ENCODE data around the gene CD53.

CD53 gene

DNA sequence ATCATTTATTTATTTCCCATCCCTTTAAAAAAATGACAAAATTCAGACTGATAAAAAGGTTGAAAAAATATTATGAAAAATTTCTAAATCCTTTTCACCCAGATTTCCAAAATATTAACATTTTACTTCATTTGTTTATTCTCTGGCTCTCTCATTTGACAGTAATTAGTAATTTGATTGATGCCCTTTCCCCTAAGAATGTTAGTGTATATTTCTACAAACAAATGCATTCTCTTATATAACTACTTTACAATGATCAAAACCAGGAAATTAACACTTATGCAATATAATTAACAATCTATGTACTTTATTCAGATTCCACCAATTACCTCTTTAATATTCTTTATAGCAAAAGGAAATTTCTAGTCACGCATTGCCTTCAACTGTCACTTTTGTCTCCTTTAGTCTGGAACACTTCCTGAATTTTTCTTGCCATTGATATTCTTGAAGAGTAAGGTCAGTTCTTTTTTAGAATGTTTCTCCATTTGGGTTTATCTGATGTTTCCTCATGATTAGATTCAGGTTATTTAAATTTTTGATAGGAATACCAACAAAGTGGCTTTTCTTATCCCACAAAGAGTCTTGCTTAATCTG is 3.9 kb downstream of the CD53 start:
- no peak for DNase-seq (ENCODE audit: low read depth)

- no peak for DNase-seq (ENCODE audit: low read depth)
Observed at GRCh38 chr1:110877364-110877763, 4.4 kb downstream of the CD53 start.

- DNase-seq (ENCODE audit: low read depth) = no peak
Observed at GRCh38 chr1:110877776-110878175, 4.8 kb downstream of the CD53 start.

GRCh38 chr1:110878591-110878990 is 5.6 kb downstream of the CD53 start:
- no peak for DNase-seq (ENCODE audit: low read depth)

- no peak for DNase-seq (ENCODE audit: low read depth)
Observed at GRCh38 chr1:110878993-110879392, 6.0 kb downstream of the CD53 start.

DNA sequence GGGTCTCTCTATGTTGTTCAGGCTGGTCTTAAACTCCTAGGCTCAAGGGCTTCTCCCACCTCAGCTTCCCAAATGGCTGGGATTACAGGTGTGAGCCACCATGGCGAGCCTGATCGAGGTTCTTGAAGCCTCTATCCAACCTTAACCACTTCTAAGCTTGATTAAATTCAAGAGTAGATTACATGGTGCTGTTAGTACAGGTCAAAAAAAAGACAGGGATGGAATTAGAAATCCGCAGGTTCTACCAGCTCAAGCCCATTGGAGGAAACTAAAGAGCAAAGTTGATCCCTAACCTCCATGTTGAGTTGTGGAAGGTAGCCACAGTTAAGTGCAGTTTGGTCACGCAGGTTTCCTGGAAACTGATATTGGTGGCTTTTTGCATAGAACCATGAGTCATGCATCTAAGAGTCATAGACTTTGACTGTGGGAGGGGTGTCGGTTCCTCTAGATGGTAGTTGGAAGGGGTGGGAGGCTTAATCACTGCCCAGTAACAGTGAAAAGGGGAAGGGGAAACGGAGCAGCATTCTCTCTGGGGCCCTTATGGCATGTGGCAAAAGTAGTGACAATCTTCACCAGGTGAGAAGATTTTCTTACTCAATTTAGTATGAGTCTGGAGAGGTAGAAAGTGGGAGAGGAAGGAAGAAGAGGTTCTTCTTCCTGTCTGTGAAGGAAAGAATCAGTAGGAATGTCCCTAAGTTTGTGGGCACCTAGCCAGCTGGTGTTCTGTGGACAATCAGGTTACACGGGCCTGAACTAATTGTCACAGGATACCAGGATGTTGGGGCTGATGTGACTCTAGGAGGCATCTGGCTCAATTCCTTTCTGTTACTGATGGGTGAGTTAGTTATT is 7.0 kb downstream of the CD53 start:
- peak; percentile 31 for DNase-seq (ENCODE audit: low read depth)

GRCh38 chr1:110880708-110881374 is 7.9 kb downstream of the CD53 start:
- no peak for DNase-seq (ENCODE audit: low read depth)

GRCh38 chr1:110888049-110888448 is 15.1 kb downstream of the CD53 start:
- no peak for DNase-seq (ENCODE audit: low read depth)

DNA sequence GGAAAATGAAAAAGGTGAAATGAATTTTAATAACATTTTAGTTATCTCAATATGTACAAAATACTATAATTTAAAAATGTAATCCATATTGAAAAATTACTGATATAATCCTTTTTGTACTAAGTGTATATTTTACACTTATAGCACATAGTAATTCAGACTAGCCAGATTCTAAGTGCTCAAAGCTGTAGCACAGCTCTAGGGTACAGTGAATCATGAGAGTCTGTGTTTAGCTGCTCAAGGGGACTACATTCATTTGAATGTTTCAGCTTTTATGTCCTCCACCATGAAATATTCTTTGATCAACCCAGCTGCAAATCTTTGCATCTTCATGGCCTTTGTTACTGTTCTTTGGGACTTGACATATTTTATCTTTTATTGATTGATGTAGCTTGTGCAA is 15.7 kb downstream of the CD53 start:
- no peak for DNase-seq (ENCODE audit: low read depth)

DNA sequence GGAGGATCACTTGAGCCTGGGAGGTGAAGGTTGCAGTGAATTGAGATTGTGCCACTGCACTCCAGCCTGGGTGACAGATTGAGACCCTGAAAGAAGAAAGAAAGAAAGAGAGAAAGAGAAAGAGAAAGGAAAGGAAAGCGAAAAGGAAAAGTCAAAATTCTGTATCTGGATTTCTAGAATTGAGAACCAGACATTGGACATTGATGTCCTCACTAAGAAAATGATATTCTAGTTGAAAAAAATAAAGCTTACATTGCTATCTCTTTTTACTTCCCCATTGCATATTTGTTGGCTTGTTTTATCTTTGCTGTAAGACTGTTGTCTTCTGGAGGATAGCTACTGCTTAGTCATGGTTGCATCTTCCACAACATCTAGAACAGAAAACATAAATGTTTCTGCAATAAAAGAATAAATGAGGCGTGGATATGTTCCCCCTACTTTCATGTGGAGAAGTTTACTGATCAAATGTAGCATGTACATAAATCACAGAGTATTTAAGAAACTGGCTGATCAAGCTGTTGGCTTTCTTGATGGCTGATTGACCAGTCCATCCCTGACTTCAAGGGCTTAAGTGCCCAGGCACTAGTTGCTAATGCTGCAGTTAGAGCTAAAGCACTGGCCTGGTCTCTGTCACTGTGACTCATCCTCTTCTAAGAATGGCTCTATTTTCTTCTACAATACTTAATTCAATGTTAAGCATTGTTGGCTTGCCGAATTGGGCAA is 17.7 kb downstream of the CD53 start:
- no peak for DNase-seq (ENCODE audit: low read depth)

DNA sequence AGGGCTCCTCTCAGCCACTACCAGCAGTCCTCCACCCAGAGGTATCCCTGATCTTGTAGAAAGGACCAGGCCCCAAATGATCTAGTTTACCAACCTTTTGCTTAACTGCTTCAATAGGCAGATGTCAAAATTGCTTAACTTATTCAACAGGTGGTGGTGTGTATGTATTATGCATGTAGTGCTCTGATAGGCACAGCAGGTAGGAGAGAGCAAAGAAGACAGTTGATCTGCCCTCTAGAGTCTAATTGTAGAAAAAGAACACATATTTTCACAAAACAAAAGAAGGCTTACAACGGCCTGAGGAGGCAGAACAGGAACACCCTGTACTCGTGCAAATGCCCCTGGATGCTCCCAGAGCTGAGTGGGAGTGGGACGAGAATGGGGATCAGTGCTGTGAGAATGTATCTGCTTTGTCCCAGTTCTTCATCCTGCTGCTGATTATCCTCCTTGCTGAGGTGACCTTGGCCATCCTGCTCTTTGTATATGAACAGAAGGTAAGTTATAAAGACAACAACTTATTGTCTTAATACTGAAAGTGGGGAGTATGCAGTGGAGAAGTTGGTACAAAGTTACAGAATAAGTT is 21.1 kb downstream of the CD53 start:
- DNase-seq (ENCODE audit: low read depth) = no peak

- DNase-seq (ENCODE audit: low read depth) = no peak
Observed at GRCh38 chr1:110896090-110896489, 23.1 kb downstream of the CD53 start.

GRCh38 chr1:110897681-110898080 is 24.7 kb downstream of the CD53 start:
- DNase-seq (ENCODE audit: low read depth) = no peak

DNA sequence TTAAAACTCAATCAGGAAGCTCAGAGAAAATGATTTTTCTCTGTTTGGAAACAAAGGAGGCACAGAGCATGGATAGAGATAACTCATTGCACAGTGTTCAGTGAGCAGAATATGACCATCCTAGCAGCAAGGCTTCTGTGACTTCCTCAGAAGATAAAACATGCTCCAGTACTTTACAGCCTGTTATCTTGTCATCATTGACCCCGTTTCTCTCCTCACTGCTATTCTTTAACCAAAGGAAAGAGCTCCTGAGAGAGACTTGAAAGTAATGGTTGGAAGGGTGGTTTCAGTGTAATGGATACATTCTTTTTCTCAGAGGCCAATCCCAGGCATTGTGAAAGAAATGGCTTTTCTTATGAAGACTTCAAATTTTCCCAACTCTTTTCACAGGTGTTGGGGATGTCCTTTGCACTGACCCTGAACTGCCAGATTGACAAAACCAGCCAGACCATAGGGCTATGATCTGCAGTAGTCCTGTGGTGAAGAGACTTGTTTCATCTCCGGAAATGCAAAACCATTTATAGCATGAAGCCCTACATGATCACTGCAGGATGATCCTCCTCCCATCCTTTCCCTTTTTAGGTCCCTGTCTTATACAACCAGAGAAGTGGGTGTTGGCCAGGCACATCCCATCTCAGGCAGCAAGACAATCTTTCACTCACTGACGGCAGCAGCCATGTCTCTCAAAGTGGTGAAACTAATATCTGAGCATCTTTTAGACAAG is 25.9 kb downstream of the CD53 start:
- no peak for DNase-seq (ENCODE audit: low read depth)

DNA sequence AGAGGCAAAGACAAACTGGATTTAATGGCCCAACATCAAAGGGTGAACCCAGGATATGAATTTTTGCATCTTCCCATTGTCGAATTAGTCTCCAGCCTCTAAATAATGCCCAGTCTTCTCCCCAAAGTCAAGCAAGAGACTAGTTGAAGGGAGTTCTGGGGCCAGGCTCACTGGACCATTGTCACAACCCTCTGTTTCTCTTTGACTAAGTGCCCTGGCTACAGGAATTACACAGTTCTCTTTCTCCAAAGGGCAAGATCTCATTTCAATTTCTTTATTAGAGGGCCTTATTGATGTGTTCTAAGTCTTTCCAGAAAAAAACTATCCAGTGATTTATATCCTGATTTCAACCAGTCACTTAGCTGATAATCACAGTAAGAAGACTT is 26.5 kb downstream of the CD53 start:
- no peak for DNase-seq (ENCODE audit: low read depth)

DNA sequence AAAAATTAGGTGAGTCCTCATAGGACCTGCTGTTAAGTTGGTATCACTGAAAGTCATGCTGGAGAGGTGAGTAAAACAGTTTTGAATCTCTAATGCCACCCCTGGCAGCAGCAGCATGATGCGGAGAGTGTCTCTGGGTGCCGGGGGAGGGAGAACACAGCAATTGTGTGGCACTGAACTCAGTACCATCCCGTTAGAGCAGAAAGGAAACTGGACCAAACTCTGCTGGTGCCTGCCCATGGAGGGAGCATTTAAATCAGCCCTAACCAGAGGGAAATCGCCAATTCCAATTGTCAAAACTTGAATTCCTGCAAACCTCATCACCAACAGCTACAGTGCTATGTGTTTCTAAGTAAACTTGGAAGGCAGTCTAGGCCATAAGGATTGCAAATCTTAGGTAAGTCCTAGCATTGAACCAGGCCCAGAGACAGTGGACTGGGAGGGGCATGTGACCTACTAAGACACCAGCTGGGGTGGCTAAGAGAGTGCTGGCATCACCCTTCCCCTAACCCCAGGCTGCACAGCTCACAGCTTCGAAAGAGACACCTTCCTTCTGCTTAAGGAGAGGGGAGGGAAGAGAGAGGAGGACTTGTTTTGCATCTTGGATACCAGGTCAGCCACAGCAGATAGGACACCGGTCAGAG is 30.0 kb downstream of the CD53 start:
- no peak for DNase-seq (ENCODE audit: low read depth)

DNA sequence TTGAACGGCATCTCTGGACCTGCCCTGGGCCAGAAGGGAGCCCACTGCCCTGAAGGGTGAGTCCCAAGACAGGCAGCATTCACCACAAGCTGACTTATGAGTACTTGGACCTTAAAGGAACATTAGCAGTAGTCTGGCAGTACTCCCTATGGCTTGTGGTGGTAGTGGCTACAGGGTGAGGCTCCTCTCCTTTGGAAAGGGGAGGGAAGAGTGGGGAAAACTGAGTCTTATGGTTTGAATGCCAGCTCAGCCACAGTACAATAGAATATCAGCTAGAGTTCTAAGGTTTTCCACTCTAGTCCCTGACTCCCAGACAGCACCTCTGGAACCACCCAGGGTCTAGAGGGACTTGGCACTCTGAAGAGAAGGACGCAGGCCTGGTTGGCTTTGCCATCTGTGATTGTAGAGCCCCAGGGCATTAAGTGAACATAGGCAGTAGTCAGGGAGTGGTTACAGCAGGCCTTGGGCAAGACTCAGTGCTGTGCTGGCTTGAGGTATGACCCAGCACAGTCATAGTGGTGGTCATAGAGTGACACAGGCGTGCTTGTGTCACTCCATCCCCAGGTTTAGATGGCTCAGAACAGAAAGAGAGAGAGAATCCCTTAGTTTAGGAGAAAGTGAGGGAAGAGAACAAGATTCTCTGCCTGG is 31.0 kb downstream of the CD53 start:
- no peak for DNase-seq (ENCODE audit: low read depth)

DNA sequence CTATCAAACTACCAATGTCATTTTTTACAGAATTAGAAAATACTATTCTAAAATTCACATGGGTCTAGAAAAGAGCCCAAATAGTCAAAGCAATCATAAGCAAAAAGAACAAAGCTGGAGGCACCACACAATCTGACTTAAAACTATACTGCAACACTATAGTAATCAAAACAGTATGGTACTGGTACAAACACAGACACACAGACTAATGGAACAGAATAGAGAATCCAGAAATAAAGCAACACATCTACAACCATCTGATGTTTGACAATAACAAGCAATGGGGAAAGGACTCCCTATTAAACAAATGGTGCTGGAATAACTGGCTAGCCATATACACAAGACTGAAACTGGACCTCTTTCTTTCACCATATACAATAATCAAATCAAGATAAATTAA is 39.8 kb downstream of the CD53 start:
- no peak for DNase-seq (ENCODE audit: low read depth)

DNA sequence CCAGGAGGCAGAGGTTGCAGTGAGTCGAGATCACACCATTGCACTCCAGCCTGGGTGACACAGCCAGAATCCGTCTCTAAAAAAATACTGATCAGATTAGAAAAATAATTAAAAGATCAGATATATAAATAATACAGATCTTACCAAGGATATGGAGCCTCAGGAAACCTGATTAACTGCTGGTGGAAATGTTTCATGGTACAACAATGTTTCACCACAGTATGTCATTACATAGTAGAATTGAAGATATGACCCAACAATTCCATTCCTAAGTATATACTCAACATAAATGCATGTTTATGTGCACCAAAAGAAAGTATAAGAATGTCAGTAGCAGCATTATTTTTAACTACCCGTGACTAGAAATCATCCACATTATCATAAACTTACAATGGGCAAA is 41.7 kb downstream of the CD53 start:
- no peak for DNase-seq (ENCODE audit: low read depth)

- DNase-seq (ENCODE audit: low read depth) = no peak
Observed at GRCh38 chr1:110915804-110916203, 42.9 kb downstream of the CD53 start.

GRCh38 chr1:110916274-110916668 is 43.3 kb downstream of the CD53 start:
- DNase-seq (ENCODE audit: low read depth) = no peak
